CD1c-positive myeloid dendritic cell (primary cell): Measurements from ENCODE around the gene ASIC1.

Experiments
- DNase-seq: peaks from one replicate; pipeline ENCODE4 v3.0.0-alpha.2; 2016; ENCODE audit errors: extremely low spot score

The ASIC1 gene

GRCh38 chr12:50084775-50085614 is 27.6 kb downstream of the ASIC1 start, which contains the start of gene SMARCD1:
SMARCD1 (plus strand) TSS chr12:50085342; CDS start chr12:50085370, 28 bp downstream.
- DNase-seq, result peak; percentile 89

- DNase-seq, result no peak
These were observed 28.2 kb downstream of the ASIC1 start for GRCh38 chr12:50085615-50086072.

GRCh38 chr12:50086148-50086547 is 28.8 kb downstream of the ASIC1 start:
- DNase-seq, result no peak

GRCh38 chr12:50087151-50087550 is 29.8 kb downstream of the ASIC1 start:
- DNase-seq, result no peak

- DNase-seq, result no peak
These were observed 30.6 kb downstream of the ASIC1 start for GRCh38 chr12:50087995-50088394.

GRCh38 chr12:50088577-50089335 is 31.4 kb downstream of the ASIC1 start:
- peak; percentile 65 for DNase-seq

GRCh38 chr12:50089730-50090129 is 32.3 kb downstream of the ASIC1 start:
- no peak for DNase-seq

GRCh38 chr12:50090391-50090790 is 33.0 kb downstream of the ASIC1 start:
- DNase-seq, result no peak

- no peak for DNase-seq
These were observed 40.6 kb downstream of the ASIC1 start for GRCh38 chr12:50097952-50098351.

GRCh38 chr12:50099302-50100008 is 42.1 kb downstream of the ASIC1 start:
- no peak for DNase-seq

GRCh38 chr12:50100561-50100960 is 43.2 kb downstream of the ASIC1 start:
- no peak for DNase-seq

- DNase-seq, result no peak
These were observed 44.3 kb downstream of the ASIC1 start for GRCh38 chr12:50101663-50102062.

GRCh38 chr12:50102131-50102531 is 44.7 kb downstream of the ASIC1 start:
- no peak for DNase-seq

- DNase-seq, result peak; percentile 35
These were observed 45.4 kb downstream of the ASIC1 start for GRCh38 chr12:50102646-50103309.

- DNase-seq, result no peak
These were observed 46.0 kb downstream of the ASIC1 start for GRCh38 chr12:50103351-50103750.

- peak; percentile 29 for DNase-seq
These were observed 46.4 kb downstream of the ASIC1 start, which contains the start of gene GPD1 for GRCh38 chr12:50103767-50104321. GPD1 (plus strand) TSS chr12:50104008; CDS start chr12:50104051, 43 bp downstream.

- no peak for DNase-seq
These were observed 47.3 kb downstream of the ASIC1 start for GRCh38 chr12:50104417-50105366.

GRCh38 chr12:50105913-50106450 is 48.6 kb downstream of the ASIC1 start:
- DNase-seq, result no peak

- DNase-seq, result no peak
These were observed 49.5 kb downstream of the ASIC1 start for GRCh38 chr12:50106907-50107306.
